Hepatocyte (in vitro differentiated cells): ENCODE data around the gene ARV1.

Experiments
- EZH2 ChIP-seq: fragments of 200-600 bp; sonication (generic); IDR thresholded peaks from 2 replicates; pipeline ENCODE4 v1.6.1; 2016; ENCODE audit warnings: antibody characterized with exemption, mild to moderate bottlenecking, borderline replicate concordance
- EZH2phosphoT487 ChIP-seq: fragments of 200-600 bp; sonication (generic); IDR thresholded peaks from one replicate; pipeline ENCODE4 v1.6.1; 2018; ENCODE audit warnings: antibody characterized with exemption, mild to moderate bottlenecking, low read depth, moderate library complexity; ENCODE audit not compliant: unreplicated experiment, severe bottlenecking
- TF ChIP-seq, protein P1 (sequence below): fragments of 200-600 bp; sonication (generic); IDR thresholded peaks from 2 replicates; pipeline ENCODE4 v1.5.1; 2016; ENCODE audit warnings: antibody characterized with exemption, mild to moderate bottlenecking; ENCODE audit not compliant: poor library complexity

GRCh38 chr1:230985711-230986110 lies 6.8 kb downstream of the ARV1 start:
- TF ChIP-seq, protein P1, sequence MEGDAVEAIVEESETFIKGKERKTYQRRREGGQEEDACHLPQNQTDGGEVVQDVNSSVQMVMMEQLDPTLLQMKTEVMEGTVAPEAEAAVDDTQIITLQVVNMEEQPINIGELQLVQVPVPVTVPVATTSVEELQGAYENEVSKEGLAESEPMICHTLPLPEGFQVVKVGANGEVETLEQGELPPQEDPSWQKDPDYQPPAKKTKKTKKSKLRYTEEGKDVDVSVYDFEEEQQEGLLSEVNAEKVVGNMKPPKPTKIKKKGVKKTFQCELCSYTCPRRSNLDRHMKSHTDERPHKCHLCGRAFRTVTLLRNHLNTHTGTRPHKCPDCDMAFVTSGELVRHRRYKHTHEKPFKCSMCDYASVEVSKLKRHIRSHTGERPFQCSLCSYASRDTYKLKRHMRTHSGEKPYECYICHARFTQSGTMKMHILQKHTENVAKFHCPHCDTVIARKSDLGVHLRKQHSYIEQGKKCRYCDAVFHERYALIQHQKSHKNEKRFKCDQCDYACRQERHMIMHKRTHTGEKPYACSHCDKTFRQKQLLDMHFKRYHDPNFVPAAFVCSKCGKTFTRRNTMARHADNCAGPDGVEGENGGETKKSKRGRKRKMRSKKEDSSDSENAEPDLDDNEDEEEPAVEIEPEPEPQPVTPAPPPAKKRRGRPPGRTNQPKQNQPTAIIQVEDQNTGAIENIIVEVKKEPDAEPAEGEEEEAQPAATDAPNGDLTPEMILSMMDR: no peak
- TF ChIP-seq EZH2 (no peak), EZH2phosphoT487 (no peak)
